ENCODE measurements around the gene ABHD14A.

ABHD14A gene

DNA sequence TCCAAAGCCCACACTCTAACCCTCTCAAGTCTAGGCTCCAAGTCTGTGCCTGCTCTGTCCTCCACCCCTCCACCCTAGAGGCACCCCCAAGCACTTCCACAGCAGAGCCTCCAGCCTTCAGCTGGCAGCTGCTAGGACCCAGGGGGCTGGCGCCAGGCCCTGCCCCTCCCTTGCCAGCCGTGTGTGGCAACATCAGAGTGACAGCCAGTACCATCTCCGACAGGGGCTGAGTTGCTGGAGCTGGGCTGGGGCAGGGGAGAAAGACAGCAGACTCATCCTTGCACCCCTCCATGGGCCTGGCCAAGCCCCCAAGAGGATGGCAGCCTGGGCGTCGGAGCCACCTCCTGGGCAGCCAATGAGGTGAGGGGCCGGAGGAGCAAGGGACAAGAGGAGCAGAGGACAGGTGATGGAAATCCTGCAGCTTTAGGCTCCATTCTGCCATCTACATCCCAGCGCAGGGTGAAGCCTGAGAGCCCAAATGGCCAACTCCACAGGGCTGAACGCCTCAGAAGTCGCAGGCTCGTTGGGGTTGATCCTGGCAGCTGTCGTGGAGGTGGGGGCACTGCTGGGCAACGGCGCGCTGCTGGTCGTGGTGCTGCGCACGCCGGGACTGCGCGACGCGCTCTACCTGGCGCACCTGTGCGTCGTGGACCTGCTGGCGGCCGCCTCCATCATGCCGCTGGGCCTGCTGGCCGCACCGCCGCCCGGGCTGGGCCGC, 19.5 kb upstream of the ABHD14A start, which contains the start of gene GPR62:
TSS of gene GPR62 (plus strand) at position 207 of the 718 bp plus-strand sequence. CDS start at position 479, 272 bp downstream.
- in situ Hi-C loops (cut with MboI; ENCODE audit: low sequenced_read_pairs), result no loop called here

DNA sequence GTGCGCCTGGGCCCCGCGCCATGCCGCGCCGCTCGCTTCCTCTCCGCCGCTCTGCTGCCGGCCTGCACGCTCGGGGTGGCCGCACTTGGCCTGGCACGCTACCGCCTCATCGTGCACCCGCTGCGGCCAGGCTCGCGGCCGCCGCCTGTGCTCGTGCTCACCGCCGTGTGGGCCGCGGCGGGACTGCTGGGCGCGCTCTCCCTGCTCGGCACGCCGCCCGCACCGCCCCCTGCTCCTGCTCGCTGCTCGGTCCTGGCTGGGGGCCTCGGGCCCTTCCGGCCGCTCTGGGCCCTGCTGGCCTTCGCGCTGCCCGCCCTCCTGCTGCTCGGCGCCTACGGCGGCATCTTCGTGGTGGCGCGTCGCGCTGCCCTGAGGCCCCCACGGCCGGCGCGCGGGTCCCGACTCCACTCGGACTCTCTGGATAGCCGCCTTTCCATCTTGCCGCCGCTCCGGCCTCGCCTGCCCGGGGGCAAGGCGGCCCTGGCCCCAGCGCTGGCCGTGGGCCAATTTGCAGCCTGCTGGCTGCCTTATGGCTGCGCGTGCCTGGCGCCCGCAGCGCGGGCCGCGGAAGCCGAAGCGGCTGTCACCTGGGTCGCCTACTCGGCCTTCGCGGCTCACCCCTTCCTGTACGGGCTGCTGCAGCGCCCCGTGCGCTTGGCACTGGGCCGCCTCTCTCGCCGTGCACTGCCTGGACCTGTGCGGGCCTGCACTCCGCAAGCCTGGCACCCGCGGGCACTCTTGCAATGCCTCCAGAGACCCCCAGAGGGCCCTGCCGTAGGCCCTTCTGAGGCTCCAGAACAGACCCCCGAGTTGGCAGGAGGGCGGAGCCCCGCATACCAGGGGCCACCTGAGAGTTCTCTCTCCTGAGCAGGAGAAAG, 18.7 kb upstream of the ABHD14A start:
- in situ Hi-C loops (cut with MboI; ENCODE audit: low sequenced_read_pairs), result no loop called here

DNA sequence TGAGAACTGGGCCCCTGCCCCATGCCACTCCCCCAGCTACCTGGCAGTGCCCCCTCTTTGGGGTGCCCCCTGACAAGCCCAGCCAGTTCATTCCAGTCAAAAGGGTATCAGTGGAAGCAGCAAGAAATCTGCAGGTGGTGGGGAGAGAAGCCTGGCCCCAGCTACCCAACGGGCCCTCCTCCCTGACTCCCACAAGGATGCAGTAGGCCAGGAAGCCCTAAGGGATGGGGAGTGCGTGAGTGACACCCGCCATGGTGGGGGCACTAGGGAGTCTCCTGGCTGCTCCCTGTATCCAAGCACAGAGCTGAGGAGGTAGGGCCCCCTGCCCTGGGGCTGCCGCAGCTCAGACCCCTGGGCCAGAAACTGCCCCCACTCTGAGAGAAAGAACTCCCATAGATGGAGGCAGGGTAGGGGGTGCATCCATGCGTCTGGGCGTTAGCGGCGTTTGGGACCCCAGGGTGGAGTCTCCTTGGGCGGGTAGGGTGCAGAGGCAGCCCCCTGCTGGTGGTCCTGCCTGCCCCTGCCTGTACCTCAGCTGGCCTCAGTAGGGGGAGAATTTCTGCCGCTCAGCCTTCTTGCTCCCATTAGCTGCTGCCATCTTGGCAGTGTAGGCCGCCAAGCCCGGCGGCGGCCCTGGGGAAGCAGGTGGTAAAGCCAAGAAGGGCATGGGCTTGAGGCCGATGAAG, 17.2 kb upstream of the ABHD14A start:
- in situ Hi-C loops (cut with MboI; ENCODE audit: low sequenced_read_pairs), result no loop called here

DNA sequence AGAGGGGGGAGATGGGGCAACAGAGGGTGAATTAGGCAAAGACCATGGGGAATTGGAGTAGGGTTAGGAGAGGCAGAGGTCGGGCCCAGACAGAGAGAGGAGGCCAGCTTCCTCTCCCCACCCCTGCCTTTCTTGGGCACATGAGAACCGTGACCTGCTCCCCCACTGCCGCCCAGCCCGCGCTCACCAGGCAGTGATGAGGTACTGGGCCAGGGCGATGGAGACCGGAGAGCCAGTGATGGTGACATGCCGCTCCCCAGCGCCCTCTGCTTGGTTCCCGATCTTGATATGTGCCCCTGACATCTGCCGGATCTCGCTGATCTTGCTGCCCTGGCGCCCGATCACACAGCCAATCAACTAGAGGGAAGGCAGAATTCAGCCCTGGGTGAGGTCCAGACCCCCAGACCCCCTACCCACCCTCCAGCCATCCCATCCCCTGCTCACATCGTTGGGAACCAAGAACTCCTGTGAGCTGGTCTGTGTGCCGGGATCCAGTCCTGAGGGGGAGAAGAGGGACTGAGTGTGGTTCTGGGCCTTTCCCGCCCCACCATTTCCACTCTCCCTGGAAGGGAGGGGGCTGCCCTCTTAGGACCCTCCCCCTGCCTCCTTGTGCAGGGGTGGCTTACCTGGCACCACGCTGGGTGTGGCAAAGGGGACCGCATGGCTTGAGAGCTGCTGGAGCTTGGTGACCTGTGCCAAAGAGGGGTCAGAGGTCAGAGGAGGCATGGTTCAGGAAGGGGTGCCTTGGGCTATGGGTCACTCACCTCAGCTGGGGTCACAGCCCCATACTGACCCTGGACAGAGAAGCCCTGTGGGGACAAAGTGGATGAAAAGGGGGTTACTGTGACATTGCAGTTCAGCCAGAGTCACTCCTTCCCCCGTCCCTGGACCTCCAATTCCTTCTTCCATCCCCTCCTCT, 16.0 kb upstream of the ABHD14A start:
- in situ Hi-C loops (cut with MboI; ENCODE audit: low sequenced_read_pairs), result no loop called here

DNA sequence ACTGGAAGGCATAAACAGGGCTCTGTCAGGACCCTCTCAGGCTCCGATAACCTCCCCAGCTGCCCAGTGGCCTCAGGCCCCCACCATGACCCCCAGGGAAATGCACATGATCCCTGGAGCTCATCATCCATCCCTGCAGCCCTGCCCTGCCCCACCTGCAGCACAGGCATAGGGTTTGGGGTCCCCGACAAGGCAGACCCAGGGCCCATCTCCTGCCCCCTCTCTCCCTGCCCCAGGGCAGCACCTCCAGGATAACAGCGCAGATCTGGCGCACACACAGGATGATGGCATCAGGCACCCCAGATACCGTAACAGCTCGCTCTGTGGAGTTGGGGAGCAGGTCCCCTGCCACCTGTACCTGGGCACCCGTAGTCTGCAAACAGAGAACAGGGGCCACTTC, 15.2 kb upstream of the ABHD14A start:
- in situ Hi-C loops (cut with MboI; ENCODE audit: low sequenced_read_pairs), result no loop called here

DNA sequence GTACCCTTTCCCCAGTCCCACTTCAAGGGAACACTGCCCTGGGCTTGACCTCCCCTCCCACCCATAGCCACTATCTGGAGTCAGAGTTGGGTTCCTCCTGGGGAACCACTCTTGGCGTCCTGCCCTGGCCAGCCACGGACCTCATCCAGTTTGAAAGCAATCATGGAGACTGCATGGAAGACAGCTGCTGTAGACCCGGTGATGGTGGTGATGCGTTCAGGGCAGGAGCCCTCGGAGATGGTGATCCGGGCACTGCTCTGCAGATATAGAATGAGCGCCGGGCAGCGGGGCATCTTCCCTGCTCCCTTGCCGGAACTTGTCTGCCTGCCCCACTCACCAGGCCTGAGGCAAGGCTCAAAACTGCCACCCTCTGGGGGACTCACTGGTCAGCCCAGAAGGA, 14.5 kb upstream of the ABHD14A start:
- in situ Hi-C loops (cut with MboI; ENCODE audit: low sequenced_read_pairs), result no loop called here

DNA sequence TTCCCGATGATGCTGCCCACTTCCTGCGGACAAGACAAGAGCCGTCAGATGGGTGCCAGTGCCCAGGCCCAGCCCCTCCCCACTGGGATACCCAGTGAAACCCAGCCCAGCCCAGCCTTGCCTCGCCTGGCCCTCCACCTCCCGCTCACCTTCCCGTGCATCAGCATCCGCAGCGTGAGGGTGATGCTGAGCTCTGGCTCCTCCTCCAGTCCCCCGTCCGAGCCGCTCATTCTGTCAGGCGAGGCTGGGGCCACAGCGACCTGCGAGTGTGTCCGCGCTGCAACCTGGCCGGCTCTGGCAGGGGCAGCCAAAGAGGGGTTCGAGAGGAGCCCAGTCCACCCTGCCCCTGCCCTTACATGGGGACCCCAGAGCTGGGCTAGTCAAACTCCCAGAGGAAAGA, 13.9 kb upstream of the ABHD14A start:
- in situ Hi-C loops (cut with MboI; ENCODE audit: low sequenced_read_pairs), result no loop called here

DNA sequence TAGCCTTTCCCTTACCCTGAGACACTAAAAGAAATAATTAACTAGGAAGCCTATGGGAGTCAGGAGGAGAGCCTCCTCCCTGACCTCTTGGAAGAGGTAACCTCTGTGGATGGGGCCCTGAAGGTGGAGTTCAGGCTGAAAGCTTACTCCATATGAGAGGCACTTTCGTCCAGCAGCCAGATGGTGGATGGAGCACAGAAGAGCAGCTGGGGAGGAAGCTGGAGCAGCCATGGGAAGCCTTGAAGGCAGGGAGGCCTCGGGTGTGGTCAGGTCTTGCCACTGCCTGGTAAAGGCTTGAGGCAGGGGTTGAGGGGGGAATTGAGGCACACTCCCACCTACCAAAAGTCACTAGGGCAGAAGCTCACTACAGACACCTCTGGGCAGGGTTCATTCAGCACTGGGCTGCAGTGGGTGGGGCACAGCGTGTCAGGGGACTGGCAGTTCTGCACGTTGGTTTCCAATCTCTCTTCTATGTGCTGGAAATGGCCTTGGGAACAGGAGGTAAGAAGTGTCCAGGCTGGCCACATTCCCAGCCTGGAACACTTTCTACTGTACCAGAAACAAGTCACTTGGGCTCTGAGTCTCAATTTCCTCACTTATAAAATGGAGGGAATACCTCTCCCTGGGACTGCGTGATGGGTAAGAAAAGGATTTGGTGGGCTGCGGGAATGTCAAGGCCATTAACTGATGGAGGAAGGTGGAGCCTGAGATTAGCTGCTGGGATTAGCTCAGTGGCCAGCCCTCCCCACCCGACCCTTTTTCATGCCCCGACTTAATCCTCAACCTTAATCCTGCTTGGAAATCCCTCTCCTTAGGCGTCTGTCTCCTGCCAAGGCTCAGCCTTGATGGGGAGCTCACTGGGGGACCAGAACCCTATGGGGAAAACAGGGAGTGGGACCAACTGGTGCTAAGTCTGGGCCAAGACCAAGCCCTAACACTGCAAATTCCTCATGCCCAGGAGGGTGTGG, 13.0 kb upstream of the ABHD14A start:
- in situ Hi-C loops (cut with MboI; ENCODE audit: low sequenced_read_pairs), result no loop called here

DNA sequence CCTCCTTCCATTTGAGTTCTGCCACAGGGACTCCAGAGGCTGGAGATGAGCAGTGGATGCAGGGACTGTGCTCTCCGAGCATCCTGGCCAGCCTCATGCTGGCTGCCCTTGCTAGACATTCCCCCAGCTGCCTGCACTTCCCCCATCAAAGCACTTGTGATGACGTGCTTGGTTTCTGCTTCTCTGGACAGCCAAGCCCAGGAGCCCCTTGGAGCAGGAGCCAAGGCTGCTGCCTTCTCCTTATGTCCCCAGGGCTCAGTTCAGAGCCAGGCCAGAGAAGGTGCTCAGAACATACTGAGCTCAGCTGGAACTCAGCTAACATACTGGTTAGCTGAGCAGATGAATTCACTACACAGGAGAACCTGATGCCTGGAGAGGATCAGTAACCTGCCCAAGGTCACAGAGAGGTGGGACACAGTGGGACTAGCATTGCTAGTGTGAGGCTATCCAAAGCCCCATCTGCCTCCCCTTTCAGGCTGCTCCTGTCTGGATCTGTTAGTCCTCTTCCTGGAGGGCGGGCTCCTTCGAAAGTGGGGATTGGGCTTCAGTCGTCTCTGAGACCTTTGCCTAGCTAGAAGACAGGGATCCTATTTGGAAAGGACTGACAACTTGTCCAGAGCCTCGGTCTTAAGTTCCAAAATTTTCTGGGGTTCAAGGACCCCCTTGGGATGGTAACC, 11.9 kb upstream of the ABHD14A start:
- in situ Hi-C loops (cut with MboI; ENCODE audit: low sequenced_read_pairs), result no loop called here

DNA sequence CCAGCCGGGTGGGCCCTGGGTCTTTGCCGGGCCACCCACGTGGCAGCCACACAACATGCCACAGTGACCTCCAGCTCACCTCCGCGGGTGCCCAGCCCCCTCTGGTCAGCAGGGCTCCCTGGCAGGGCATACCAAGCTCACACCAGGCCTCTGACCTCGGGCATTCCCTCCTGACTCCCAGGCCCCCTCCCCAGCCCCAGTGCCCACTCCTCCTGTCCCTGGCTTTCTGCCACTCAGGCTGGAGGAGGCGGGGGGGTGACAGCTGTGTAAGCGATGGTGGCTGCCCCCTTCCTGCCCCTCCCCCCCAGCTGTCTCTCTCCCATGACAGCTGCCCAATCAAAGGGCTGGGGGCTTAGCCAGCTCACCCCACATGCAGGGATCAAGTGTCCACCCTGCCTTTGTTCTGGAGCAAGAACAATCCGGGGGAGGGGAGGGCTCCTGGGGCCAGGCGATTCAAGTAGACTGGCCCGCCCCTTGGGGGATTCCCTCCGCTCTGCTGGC, 10.9 kb upstream of the ABHD14A start:
- in situ Hi-C loops (cut with MboI; ENCODE audit: low sequenced_read_pairs), result no loop called here

DNA sequence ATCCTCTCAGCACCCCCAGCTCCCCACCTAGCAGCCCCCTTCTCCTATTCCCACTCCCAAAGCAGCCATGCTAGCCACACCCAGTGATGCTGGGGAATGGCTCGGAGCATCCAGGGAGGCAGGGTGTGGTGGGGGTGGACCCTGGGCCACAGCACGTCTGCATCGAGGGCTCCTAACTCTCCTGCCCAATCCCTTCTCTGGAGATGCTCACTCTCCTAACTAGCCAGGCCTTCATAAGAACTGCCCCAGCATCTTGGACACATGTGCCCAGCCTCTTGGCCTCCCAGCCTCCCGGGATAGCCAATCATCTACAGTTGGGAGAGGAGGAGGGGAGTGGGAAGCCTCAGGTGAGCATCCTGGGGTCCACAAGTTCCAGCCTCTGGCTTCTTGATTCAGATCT, 10.3 kb upstream of the ABHD14A start:
- in situ Hi-C loops (cut with MboI; ENCODE audit: low sequenced_read_pairs), result no loop called here

DNA sequence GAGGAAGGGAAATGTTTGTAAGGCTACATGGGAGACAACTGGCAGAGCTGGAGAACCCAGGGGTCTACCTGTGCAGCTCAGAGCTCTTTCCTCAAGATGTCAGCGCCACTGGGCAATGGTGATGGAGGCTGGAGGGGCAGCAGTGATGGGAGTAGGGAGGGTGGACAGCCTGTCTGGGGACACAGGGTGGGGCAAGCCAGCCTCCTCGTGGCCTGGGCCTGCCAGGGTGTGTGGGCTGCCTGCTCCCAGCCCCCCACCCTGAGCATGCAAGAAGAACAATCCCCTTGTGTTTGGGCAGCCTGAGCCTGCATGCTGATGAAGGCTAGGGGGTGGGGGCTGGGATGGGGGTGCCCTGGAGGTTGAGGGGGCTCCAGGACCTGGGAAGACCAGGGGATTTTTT, 8.8 kb upstream of the ABHD14A start:
- in situ Hi-C loops (cut with MboI; ENCODE audit: low sequenced_read_pairs), result no loop called here

DNA sequence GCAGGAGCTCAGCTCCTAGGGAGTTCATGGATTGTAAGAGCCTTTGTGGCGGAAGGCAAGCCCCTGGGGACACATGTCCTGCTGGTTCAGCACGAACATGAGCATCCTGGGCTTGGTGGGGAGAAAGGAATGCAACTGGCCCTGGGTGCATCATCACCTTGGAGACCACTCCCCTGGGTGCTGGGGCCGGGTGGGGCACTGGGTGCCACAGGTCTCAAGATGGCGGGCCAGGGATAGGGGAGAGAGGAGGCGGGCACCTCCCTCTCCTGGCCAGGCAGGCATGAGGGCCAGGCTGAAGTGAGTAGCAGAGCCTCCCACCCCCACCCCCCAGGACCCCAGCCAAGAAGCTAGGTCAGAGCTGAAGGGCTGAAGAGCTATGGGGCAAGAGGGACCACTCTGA, 8.4 kb upstream of the ABHD14A start:
- in situ Hi-C loops (cut with MboI; ENCODE audit: low sequenced_read_pairs), result no loop called here

DNA sequence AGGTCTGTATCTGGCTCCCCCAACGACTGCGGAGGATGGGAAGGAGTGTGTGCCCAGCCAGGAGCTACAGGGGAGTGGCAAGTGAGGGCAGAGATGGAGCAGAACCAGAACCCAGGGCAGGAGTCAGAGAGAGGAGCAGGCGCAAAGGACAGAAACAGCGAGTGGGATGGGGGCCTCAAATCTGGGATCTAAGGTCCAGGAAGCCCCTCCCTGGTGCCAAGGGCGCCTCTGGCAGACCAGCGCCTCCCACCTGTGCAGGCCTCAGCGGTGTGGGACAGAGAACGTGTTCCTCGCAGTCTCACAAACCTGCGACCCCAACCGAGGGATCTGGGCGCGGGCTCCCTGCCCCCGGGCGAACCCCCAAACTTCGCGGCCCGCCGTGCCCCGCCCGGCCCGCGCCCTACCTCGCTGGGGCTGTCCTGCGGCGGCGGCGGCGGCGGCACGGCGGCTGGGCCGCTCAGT, 7.9 kb upstream of the ABHD14A start:
- in situ Hi-C loops (cut with MboI; ENCODE audit: low sequenced_read_pairs), result no loop called here

DNA sequence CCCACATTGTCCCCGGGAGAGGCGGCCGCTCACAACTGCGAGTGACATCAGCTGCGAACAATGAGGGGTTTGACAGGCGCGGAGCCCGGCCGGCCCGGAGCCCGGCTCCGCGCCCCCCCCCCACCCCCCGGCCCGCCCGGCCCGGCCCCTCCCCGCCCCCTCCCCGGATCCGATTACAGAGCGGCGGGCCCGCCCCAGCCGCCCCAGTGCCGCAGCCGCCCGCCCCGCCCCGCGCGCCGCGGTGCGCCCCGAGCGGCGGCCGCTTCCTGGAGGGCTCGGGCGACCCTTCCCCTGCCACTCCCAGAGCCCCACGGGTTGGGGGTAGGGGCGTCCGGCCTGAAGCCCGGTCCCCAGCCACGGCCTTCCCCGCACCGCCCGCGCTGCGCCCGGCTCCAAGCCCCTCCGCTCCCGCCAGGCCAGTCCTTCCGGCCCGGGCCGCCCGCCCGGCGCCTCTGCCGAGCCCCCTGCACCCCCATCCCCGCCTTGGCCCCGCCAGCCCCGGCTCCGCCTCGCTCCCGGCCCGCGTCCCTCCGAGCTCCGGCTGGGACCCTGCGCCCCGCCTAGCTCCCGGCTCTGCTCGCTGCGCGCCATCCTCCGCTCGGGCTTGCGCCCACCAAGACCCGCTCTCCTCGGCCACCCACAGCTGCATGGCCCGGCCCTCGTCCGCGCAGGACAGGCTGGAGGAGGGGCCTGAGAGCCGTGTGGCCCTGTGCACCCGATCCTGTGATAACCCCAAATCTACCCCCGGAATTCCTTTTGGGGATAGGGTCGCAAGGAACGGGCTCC, 7.3 kb upstream of the ABHD14A start, which contains the start of gene PCBP4:
TSS of gene PCBP4 (minus strand) at position 71 of the 786 bp plus-strand sequence. CDS start 6,214 bp downstream, outside the sequence.
- in situ Hi-C loops (cut with MboI; ENCODE audit: low sequenced_read_pairs), result no loop called here

DNA sequence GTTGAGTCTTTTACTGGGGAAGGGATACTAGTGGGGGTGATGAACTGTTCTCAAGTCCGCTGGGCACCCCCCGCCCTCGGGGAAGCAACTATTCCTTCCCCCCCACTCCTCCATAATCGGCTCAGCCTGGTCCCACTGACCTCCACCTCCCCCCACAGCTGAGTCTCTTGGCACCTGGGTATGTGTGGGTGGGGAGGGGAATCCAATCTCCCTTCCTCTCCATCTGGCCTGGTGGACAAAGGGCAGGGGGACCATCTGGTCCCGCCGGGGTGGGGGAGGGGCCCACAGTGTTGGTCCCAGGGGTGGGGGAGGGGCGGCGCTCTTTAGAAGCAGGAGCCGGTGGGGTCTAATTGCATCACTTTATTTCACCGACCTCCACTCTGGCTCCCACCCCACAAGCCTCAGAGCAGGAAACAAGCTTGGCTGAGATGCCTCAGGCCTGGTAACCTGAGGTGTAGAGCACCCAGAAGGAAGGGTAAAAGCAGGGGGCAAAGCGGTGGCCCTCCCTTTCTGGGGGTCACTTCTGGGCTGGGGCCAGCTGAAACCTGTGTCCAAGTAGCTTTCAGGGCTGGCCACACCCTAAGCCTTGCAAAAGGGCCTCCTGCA, 6.6 kb upstream of the ABHD14A start:
- in situ Hi-C loops (cut with MboI; ENCODE audit: low sequenced_read_pairs), result no loop called here

Data from HL-60/S4 treated with phorbol 12-myristate 13-acetate at 8.2 ng/mL for 4 days and 3 days (cell line).